Muscle of leg (tissue), 11 donors: ENCODE measurements around the gene TEAD1. TPM values are rescaled to one million over a fixed set of nuclear protein-coding genes. Genes with fewer than 3 reads are reported as not detected.

Experiments
- DNase-seq: peaks from one replicate; pipeline ENCODE4 v3.0.0; 2013
- H3K27ac ChIP-seq: one replicate; pipeline ENCODE4 v1.5.1; 2013; ENCODE audit warnings: mild to moderate bottlenecking, low read length, control low read depth
- H3K27me3 ChIP-seq: one replicate; pipeline ENCODE4 v1.6.1; 2013; ENCODE audit warnings: low read length; ENCODE audit not compliant: control insufficient read depth, insufficient read depth
- H3K36me3 ChIP-seq: one replicate; pipeline ENCODE4 v1.6.1; 2013; ENCODE audit warnings: low read length; ENCODE audit not compliant: control insufficient read depth, insufficient read depth
- H3K4me1 ChIP-seq: one replicate; pipeline ENCODE4 v1.6.1; 2013; ENCODE audit warnings: low read length; ENCODE audit not compliant: control insufficient read depth, insufficient read depth
- H3K4me3 ChIP-seq: one replicate; pipeline ENCODE4 v1.5.1; 2013; ENCODE audit warnings: low read length, control low read depth
- H3K9me3 ChIP-seq: replicated peaks from 2 replicates; pipeline ENCODE4 v1.6.1; 2013; ENCODE audit warnings: low read depth, low read length; ENCODE audit not compliant: control insufficient read depth
- WGBS: methylation state at CpG from one replicate; pipeline ENCODE4 v1.1.5; 2013; ENCODE audit warnings: missing lambda C conversion rate; ENCODE audit not compliant: insufficient coverage; 5-methylcytosine and 5-hydroxymethylcytosine counted together
- polyA plus RNA-seq, 8 donors: library from polyadenylated mRNA; unstranded; fragments of 120-200 nt; gene quantifications; one replicate each; pipeline versions ENCODE4 v1.2.1 to v1.2.3, GENCODE V29; 2013; ENCODE audit warnings: inconsistent platforms in 1 of 8, low replicate concordance in 1 of 8; ENCODE audit not compliant: insufficient read length in 8 of 8, insufficient read depth in 1 of 8
- total RNA-seq: library from RNA; stranded (reverse); fragments of 120-200 nt; gene quantifications from one replicate; pipeline ENCODE4 v1.2.4, GENCODE V29; 2013

Gene TEAD1
- total and polyA plus RNA-seq, 9 donors = 53.9 to 104 (median 81.5) TPM

GRCh38 chr11:12835286-12835685 is 161.1 kb downstream of the TEAD1 start:
- no peak overlapping the region for H3K4me3 ChIP-seq
- no peaks in the 10 kb centered on the region for H3K36me3 ChIP-seq
- WGBS = 98% methylated on average over 5 of the region's 11 CpGs
- DNase-seq = no peak
- no peaks in the 10 kb centered on the region for H3K27me3 ChIP-seq
- peaks cover 2% of the 10 kb centered on the region for H3K9me3 ChIP-seq
- H3K27ac ChIP-seq = no peak overlapping the region
- H3K4me1 ChIP-seq = no peaks in the 10 kb centered on the region

DNA sequence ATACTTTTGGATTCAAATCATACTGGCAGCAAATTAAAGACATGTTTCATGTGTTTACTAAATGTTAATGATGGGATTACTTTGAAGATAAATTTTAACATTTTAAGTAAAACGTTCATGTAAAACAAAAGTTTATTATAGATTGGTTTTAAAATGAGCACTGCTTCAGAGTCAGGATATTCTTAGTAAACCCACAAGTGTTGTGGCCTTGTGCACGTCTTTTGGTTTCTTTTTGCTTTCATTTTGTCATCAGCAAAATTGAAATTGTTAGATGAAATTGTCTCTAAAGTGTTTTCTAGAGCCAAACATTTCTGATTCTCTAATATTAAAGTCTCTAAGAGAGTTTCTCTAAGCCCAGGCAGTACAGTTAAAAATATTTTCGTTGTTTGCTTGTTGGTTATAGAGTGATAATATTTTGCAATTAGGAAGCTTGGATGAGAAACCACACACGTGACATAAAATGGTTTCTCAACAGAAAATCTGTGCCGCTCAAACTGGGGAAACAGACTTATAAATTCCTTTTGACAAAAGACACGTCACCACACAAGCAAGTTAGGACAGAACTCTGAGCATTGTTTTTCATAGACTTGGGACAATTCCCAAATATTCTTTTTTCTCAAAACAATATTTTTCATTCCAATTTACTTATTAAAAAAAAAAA is 164.4 kb downstream of the TEAD1 start:
- H3K27me3 ChIP-seq = no peaks in the 10 kb centered on the region
- no peak overlapping the region for H3K27ac ChIP-seq
- 100% methylated on average over 3 of the region's 6 CpGs for WGBS
- H3K9me3 ChIP-seq = peaks cover 2% of the 10 kb centered on the region
- peaks cover 18% of the 10 kb centered on the region for H3K4me1 ChIP-seq
- H3K4me3 ChIP-seq = no peak overlapping the region
- H3K36me3 ChIP-seq = no peaks in the 10 kb centered on the region
- DNase-seq = no peak

GRCh38 chr11:12840871-12841660 is 166.8 kb downstream of the TEAD1 start:
- H3K4me3 ChIP-seq = no peak overlapping the region
- H3K9me3 ChIP-seq = peaks cover 2% of the 10 kb centered on the region
- peak; percentile 30 for DNase-seq
- H3K27me3 ChIP-seq = no peaks in the 10 kb centered on the region
- no peaks in the 10 kb centered on the region for H3K36me3 ChIP-seq
- peak overlapping the region; percentile 57 for H3K27ac ChIP-seq
- peaks cover 36% of the 10 kb centered on the region for H3K4me1 ChIP-seq
- 43% methylated on average over 3 of the region's 6 CpGs for WGBS

DNA sequence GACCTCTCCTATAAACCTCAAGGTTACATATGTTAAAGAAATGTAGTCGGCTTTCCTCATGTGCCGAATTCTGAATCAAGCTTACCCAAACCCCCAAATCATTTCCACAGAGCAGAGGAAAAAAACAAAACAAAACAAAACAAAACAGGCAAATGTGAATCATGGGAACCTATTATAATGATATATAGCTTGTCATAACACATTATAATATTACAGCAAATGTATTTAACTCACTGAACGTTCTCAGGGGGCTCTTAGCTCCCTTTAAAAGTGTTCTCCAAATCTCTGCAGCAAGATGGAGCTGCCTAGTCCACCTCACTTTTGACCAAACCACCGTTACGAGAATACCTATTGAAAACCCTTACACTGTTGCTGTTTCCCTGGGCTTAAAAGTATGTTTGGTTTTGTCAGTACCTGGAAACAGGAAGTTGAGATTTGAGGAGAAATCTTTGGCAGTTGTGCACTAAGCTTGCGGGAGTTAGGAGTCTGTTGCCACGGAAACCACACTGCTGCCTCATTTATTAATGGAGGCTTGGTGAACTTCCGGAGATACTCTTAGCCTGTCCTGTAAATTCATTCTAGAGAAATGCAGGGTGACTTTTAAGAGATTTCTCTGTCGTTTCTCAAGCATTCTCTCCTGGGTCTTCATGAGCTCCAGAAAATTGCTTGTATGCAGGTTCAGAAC is 167.9 kb downstream of the TEAD1 start:
- Histone ChIP-seq H3K36me3 (no peaks in the 10 kb centered on the region), H3K27me3 (no peaks in the 10 kb centered on the region), H3K4me3 (no peak overlapping the region), H3K27ac (peak overlapping the region; percentile 57), H3K9me3 (no peaks in the 10 kb centered on the region), H3K4me1 (peaks cover 44% of the 10 kb centered on the region)
- DNase-seq = peak; percentile 92
- WGBS = 4% methylated on average over 3 of the region's 9 CpGs

GRCh38 chr11:12842933-12843636 is 168.9 kb downstream of the TEAD1 start:
- Histone ChIP-seq H3K4me1 (peaks cover 52% of the 10 kb centered on the region), H3K36me3 (no peaks in the 10 kb centered on the region), H3K27ac (peak overlapping the region; percentile 57), H3K4me3 (no peak overlapping the region), H3K9me3 (no peaks in the 10 kb centered on the region), H3K27me3 (no peaks in the 10 kb centered on the region)
- DNase-seq = peak; percentile 64
- no CpG with 5 or more reads among the region's 6 CpGs for WGBS

DNA sequence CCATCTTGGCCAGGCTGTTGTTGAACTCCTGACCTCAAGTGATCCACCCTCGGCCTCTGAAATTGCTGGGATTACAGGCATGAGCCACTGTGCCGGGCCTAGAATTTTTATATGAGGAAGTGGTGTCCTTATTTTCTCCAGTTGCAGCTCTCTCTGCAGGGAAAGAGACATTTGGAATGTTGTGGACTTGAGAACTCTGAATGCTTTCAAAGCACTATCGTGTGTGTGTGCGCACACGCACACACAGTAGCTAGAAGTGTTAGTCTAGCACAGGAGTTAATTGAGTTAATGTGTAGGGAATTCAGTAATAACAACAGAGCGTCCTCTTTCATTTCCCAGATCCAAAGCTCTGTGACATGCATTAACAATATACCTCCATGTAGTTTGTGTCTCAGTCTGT is 170.9 kb downstream of the TEAD1 start:
- no peaks in the 10 kb centered on the region for H3K9me3 ChIP-seq
- peak overlapping the region; percentile 76 for H3K27ac ChIP-seq
- DNase-seq = no peak
- H3K27me3 ChIP-seq = no peaks in the 10 kb centered on the region
- H3K36me3 ChIP-seq = no peaks in the 10 kb centered on the region
- 71% methylated on average over 1 of the region's 6 CpGs for WGBS
- peaks cover 52% of the 10 kb centered on the region for H3K4me1 ChIP-seq
- H3K4me3 ChIP-seq = no peak overlapping the region

DNA sequence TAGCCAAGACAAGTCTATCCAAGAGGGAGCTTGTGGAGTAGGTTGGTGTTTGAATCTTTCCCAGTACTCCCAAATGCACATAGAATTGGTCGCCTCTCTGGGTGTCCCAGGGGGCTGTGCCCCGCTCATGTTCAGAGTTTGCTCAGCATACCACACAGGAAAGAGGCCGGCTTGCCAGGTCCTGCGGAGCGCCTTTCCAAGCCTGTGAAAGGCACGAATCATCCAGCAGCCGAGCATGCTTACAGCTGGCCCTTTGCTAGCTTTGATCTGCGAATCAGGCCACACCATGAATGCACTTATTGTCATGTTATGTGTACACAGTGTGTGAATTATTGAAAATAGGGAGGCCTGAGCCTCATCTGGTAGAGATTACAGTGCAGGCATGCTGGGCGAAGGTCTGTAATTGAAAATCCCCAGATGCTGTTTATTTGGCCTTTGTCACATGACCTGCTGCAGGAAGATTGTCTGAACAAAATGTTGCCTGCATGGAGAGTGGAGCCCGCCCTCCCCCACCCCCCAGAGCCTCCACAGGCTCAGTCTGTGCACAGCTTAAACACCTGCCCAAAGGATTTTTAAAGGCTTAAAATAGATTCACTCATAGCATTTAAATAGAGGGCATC is 171.6 kb downstream of the TEAD1 start:
- Histone ChIP-seq H3K27me3 (no peaks in the 10 kb centered on the region), H3K27ac (peak overlapping the region; percentile 85), H3K4me1 (peaks cover 49% of the 10 kb centered on the region), H3K9me3 (no peaks in the 10 kb centered on the region), H3K4me3 (no peak overlapping the region), H3K36me3 (no peaks in the 10 kb centered on the region)
- WGBS = 12% methylated on average over 8 of the region's 10 CpGs
- DNase-seq = peak; percentile 74

DNA sequence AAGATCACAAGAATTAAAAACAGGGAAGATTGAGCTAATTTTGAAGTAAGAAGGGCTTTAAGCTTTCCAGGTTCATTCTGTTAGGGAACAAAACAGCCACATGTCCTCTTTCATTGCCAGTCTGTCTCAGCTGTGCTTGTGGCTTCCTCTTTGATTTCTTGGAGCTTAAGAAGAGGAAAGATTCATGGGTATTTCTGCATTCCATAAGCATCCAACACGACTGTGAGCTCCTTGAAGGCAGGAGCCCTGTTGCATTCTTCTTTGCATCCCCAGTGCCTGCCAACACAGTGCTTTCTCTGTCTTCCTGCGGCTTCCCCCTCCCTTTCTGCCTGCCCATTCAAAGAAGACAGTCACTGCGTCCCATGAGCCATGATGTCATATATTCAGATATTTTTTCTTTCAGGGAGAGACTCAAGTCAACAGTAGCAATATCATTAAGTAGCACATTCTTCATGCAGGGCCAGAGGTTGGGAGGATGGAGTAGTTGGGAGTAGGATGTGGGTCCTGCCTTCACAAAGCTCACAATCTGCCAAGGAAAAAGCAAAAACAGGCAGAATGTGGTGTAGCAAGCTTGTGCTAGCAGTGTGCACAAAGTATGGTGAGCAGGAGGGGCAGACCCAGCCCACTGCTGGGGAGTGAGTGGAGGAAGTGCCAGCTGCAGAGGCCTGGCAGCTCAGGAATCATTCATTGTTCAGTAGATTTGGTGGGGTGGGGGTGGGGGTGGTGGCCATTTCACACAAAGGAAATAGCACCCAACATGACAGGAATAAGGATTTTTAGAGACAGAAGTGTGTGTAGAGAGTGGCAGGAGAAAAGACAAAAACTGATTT is 172.8 kb downstream of the TEAD1 start:
- DNase-seq = no peak
- H3K9me3 ChIP-seq = no peaks in the 10 kb centered on the region
- no peaks in the 10 kb centered on the region for H3K27me3 ChIP-seq
- H3K4me3 ChIP-seq = no peak overlapping the region
- H3K27ac ChIP-seq = peak overlapping the region; percentile 85
- no peaks in the 10 kb centered on the region for H3K36me3 ChIP-seq
- WGBS = 83% methylated on average over 1 of the region's 3 CpGs
- H3K4me1 ChIP-seq = peaks cover 41% of the 10 kb centered on the region

DNA sequence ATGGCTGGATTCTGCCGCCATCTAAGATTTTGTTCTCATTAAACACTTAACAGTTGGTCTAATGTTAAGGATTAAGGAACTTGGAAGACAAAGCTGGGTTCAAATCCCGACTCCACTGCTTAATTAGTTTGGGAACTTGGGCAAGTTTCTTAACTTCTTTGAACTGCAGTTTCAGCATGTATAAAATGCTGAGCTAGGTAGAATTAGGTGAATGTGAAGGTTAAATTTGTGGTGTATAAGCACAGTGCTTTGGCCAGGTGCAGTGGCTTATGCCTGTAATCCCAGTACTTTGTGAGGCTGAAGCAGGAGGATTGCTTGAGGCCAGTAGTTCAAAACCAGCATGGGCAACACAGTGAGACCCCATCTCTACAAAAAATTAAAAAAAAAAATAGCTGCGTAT is 174.2 kb downstream of the TEAD1 start:
- Histone ChIP-seq H3K27ac (no peak overlapping the region), H3K4me1 (peaks cover 33% of the 10 kb centered on the region), H3K4me3 (no peak overlapping the region), H3K27me3 (no peaks in the 10 kb centered on the region), H3K9me3 (no peaks in the 10 kb centered on the region), H3K36me3 (no peaks in the 10 kb centered on the region)
- WGBS = 100% methylated on average over 1 of the region's 3 CpGs
- DNase-seq = no peak
